Subcutaneous abdominal adipose tissue (tissue), 5 donors: Measurements from ENCODE around the gene KRT77.

Experiments
- H3K27ac ChIP-seq: one replicate; pipeline ENCODE4 v1.7.0; 2013; ENCODE audit warnings: low read depth, mild to moderate bottlenecking, inconsistent platforms, low read length, moderate library complexity
- H3K27me3 ChIP-seq, 5 donors: one replicate each; pipeline ENCODE4 v1.7.0; 2013; ENCODE audit warnings: low read length in 5 of 5, inconsistent platforms in 1 of 5; ENCODE audit not compliant: control insufficient read depth in 5 of 5, insufficient read depth in 4 of 5
- H3K36me3 ChIP-seq, 5 donors: one replicate each; pipeline ENCODE4 v1.7.0; 2013; ENCODE audit warnings: low read length in 5 of 5; ENCODE audit not compliant: control insufficient read depth in 5 of 5, insufficient read depth in 5 of 5
- H3K4me1 ChIP-seq, 5 donors: one replicate each; pipeline ENCODE4 v1.7.0; 2013; ENCODE audit warnings: low read length in 5 of 5, mild to moderate bottlenecking in 3 of 5, moderate library complexity in 1 of 5; ENCODE audit not compliant: control insufficient read depth in 5 of 5, insufficient read depth in 5 of 5
- H3K4me3 ChIP-seq, 5 donors: one replicate each; pipeline ENCODE4 v1.7.0; 2013; ENCODE audit warnings: low read length in 5 of 5, low read depth in 1 of 5
- H3K9ac ChIP-seq, 5 donors: one replicate each; pipeline ENCODE4 v1.7.0; 2013; ENCODE audit warnings: low read length in 5 of 5, mild to moderate bottlenecking in 4 of 5, moderate library complexity in 3 of 5
- H3K9me3 ChIP-seq, 5 donors: one replicate each; pipeline ENCODE4 v1.7.0; 2013; ENCODE audit warnings: low read length in 5 of 5; ENCODE audit not compliant: control insufficient read depth in 5 of 5
- donor health status: healthy.
- donor health status: healthy.
- donor health status: healthy.
- donor health status: healthy.
- donor health status: healthy.

The KRT77 gene

GRCh38 chr12:52688481-52688880 lies 14.8 kb downstream of the KRT77 start:
- no peak overlapping the region for H3K4me3 ChIP-seq
- H3K36me3 ChIP-seq: no peaks in the 10 kb centered on the region
- peaks cover 0 to 23% (median 10%) of the 10 kb centered on the region in 5 donors for H3K4me1 ChIP-seq
- H3K9me3 ChIP-seq: no peaks in the 10 kb centered on the region
- H3K27me3 ChIP-seq: peaks cover 17 to 63% (median 36%) of the 10 kb centered on the region in 5 donors
- no peak overlapping the region for H3K9ac ChIP-seq
- no peak overlapping the region for H3K27ac ChIP-seq

- Histone ChIP-seq H3K36me3 (no peaks in the 10 kb centered on the region), H3K4me1 (peaks cover 0 to 16% (median 10%) of the 10 kb centered on the region in 5 donors), H3K9me3 (no peaks in the 10 kb centered on the region), H3K9ac (no peak overlapping the region), H3K27ac (no peak overlapping the region), H3K27me3 (peaks cover 17 to 59% (median 36%) of the 10 kb centered on the region in 5 donors), H3K4me3 (no peak overlapping the region)
Observed at GRCh38 chr12:52687497-52688385, 15.6 kb downstream of the KRT77 start.

GRCh38 chr12:52686756-52687487 lies 16.4 kb downstream of the KRT77 start:
- peaks cover 0 to 15% (median 10%) of the 10 kb centered on the region in 5 donors for H3K4me1 ChIP-seq
- H3K27ac ChIP-seq: no peak overlapping the region
- H3K27me3 ChIP-seq: peaks cover 13 to 51% (median 33%) of the 10 kb centered on the region in 5 donors
- no peak overlapping the region for H3K9ac ChIP-seq
- no peak overlapping the region for H3K4me3 ChIP-seq
- no peaks in the 10 kb centered on the region for H3K9me3 ChIP-seq
- no peaks in the 10 kb centered on the region for H3K36me3 ChIP-seq

GRCh38 chr12:52686063-52686462 lies 17.3 kb downstream of the KRT77 start:
- no peak overlapping the region for H3K9ac ChIP-seq
- H3K27me3 ChIP-seq: peaks cover 13 to 48% (median 29%) of the 10 kb centered on the region in 5 donors
- no peak overlapping the region for H3K4me3 ChIP-seq
- no peaks in the 10 kb centered on the region for H3K36me3 ChIP-seq
- H3K27ac ChIP-seq: no peak overlapping the region
- H3K9me3 ChIP-seq: no peaks in the 10 kb centered on the region
- H3K4me1 ChIP-seq: peaks cover 0 to 6% (median 6%) of the 10 kb centered on the region in 5 donors

GRCh38 chr12:52685406-52685890 lies 17.9 kb downstream of the KRT77 start:
- H3K9me3 ChIP-seq: no peaks in the 10 kb centered on the region
- H3K36me3 ChIP-seq: no peaks in the 10 kb centered on the region
- H3K9ac ChIP-seq: no peak overlapping the region
- H3K4me3 ChIP-seq: no peak overlapping the region
- H3K27ac ChIP-seq: no peak overlapping the region
- H3K27me3 ChIP-seq: peaks cover 8 to 43% (median 23%) of the 10 kb centered on the region in 5 donors
- H3K4me1 ChIP-seq: peaks cover 0 to under 1% (median 0%) of the 10 kb centered on the region in 5 donors

GRCh38 chr12:52684431-52684830 lies 18.9 kb downstream of the KRT77 start:
- H3K27ac ChIP-seq: no peak overlapping the region

GRCh38 chr12:52683575-52684300 lies 19.6 kb downstream of the KRT77 start:
- H3K9me3 ChIP-seq: no peaks in the 10 kb centered on the region
- H3K36me3 ChIP-seq: no peaks in the 10 kb centered on the region
- H3K27ac ChIP-seq: no peak overlapping the region
- no peak overlapping the region for H3K4me3 ChIP-seq
- H3K27me3 ChIP-seq: peaks cover 3 to 35% (median 19%) of the 10 kb centered on the region in 5 donors
- no peaks in the 10 kb centered on the region for H3K4me1 ChIP-seq
- H3K9ac ChIP-seq: no peak overlapping the region

More at GRCh38 chr12:52684431-52684830, 18.9 kb downstream of the KRT77 start:
- Histone ChIP-seq H3K9ac (no peak overlapping the region), H3K4me1 (no peaks in the 10 kb centered on the region), H3K9me3 (no peaks in the 10 kb centered on the region), H3K36me3 (no peaks in the 10 kb centered on the region), H3K4me3 (no peak overlapping the region), H3K27me3 (peaks cover 3 to 37% (median 20%) of the 10 kb centered on the region in 5 donors)

GRCh38 chr12:52682938-52683574 lies 20.3 kb downstream of the KRT77 start:
- Histone ChIP-seq H3K27me3 (peaks cover 3 to 29% (median 16%) of the 10 kb centered on the region in 5 donors), H3K4me1 (no peaks in the 10 kb centered on the region), H3K4me3 (no peak overlapping the region), H3K36me3 (no peaks in the 10 kb centered on the region), H3K9me3 (no peaks in the 10 kb centered on the region), H3K9ac (no peak overlapping the region), H3K27ac (no peak overlapping the region)

- Histone ChIP-seq H3K9me3 (no peaks in the 10 kb centered on the region), H3K27me3 (peaks cover 0 to 23% (median 10%) of the 10 kb centered on the region in 5 donors)
Observed at GRCh38 chr12:52682381-52682660, 21.0 kb downstream of the KRT77 start.

More at GRCh38 chr12:52682381-52682660, 21.0 kb downstream of the KRT77 start:
- no peaks in the 10 kb centered on the region for H3K36me3 ChIP-seq
- H3K4me3 ChIP-seq: no peak overlapping the region
- no peak overlapping the region for H3K27ac ChIP-seq
- H3K9ac ChIP-seq: no peak overlapping the region
- no peaks in the 10 kb centered on the region for H3K4me1 ChIP-seq
